Measurements from ENCODE around the gene ACBD6.

The ACBD6 gene

DNA sequence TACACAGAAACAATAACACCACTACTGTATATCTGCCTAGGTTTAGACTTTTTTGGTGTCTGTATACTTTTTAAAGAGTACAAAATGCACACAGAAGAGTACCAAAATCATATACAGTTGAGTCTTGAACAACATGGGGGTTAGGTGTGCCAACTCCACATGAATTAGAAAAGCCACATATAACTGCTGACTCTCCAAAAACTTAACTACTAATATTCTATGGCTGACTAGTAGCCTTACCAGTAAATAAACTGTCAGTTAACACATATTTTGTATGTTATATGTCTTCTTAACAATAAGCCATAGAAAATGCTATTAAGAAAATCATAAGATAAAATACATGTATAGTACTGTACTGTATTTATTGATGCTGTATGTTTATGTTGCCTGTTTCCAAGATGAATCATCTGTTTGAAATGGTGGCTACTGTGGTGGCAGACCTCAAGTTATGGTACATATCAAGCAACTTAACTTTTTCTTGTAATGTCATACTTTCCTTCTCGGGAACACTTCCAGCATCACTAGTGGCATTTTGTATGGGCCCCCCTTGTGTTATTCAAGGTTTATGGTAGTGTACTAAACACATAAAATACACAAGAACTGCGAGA, 201.1 kb downstream of the ACBD6 start:
- in situ Hi-C loops (cut with HindIII; ENCODE audit: low sequenced_read_pairs) = no loop called here
- H3K4me3 ChIP-seq (ENCODE audit: low read depth, low read length) = no peak overlapping the region
- TF ChIP-seq CTCF (IDR thresholded peaks at IDR 0.05; ENCODE audit: low read depth, low read length, missing control alignments) = no peak
- DNase-seq (ENCODE audit: low read depth) = no peak

DNA sequence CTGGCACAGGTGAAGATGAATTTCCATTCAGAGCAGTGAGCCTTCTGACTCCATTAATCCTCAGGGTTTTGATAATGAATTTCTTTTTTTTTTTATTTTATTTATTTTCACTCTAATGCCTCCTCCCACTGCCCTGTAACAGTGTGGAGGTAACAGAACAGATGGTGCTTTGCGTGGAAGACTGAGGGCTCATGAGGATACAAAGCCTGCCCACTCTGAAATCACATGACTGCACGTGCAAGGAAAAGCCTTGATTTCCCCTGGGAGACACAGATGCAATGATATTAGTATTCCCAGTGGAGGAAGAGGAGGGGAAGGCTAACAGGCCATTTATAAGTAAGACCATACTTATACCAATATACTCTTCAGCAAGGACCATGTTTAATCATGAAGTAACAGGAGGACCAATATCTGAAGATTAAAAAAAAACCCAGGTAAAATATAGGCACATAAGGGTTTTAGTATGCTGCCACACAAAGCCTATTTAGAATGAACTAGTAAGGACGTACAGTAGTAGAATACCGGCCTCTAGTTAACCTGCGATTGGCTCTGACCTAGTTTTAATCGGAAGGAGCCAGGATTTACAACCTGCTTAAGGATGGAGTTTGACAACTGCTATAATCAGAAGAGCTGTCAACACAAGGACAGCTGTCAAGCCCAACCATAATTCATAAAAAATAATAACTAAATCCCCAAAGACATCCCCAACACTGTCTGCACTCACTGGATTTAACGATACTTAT, 202.7 kb downstream of the ACBD6 start:
- TF ChIP-seq CTCF (IDR thresholded peaks at IDR 0.05; ENCODE audit: low read depth, low read length, missing control alignments) = no peak
- DNase-seq (ENCODE audit: low read depth) = no peak
- H3K4me3 ChIP-seq (ENCODE audit: low read depth, low read length) = no peak overlapping the region
- in situ Hi-C loops (cut with HindIII; ENCODE audit: low sequenced_read_pairs) = no loop called here

- no peak for TF ChIP-seq CTCF (IDR thresholded peaks at IDR 0.05; ENCODE audit: low read depth, low read length, missing control alignments)
- DNase-seq (ENCODE audit: low read depth) = no peak
- no peak overlapping the region for H3K4me3 ChIP-seq (ENCODE audit: low read depth, low read length)
- in situ Hi-C loops (cut with HindIII; ENCODE audit: low sequenced_read_pairs) = no loop called here
These were observed 206.4 kb downstream of the ACBD6 start for GRCh38 chr1:180295999-180296398.

DNA sequence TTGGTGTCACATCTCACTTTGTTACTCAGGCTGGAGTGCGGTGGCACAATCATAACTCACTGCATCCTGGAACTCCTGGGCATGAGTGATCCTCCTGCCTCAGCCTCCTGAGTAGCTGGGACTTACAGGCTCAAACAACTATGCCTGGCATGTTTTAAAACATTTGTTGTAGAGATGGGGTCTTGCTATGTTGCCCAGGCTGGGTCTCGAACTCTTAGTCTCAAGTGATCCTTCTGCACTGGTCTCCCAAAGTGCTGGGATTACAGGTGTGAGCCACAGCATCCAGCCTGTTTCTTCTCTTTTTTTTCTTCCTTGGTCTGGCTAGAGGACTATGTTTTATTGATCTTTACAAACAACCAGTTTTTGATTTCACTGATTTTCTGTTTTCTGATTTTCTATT, 207.7 kb downstream of the ACBD6 start:
- H3K4me3 ChIP-seq (ENCODE audit: low read depth, low read length) = no peak overlapping the region
- DNase-seq (ENCODE audit: low read depth) = no peak
- in situ Hi-C loops (cut with HindIII; ENCODE audit: low sequenced_read_pairs) = no loop called here
- TF ChIP-seq CTCF (IDR thresholded peaks at IDR 0.05; ENCODE audit: low read depth, low read length, missing control alignments) = no peak

DNA sequence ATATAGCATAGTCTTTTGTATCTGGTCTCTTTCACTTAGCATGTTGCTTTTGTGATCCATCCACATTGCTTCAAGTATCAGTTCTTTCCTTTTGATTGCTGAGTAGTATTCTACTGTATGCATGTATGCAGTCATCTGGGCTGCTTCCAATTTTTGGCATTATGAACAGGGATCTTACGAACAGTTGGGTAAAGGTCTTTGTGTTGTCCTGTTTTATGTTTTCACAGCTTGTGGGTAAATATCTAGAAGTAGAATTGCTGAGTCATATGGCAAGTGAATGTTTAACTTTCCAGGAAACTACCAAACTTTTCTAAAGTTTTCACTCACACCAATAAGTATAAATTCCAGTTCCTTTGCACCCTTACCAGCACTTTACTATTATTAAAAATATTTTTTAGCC, 211.4 kb downstream of the ACBD6 start:
- H3K4me3 ChIP-seq (ENCODE audit: low read depth, low read length) = no peak overlapping the region
- DNase-seq (ENCODE audit: low read depth) = no peak
- TF ChIP-seq CTCF (IDR thresholded peaks at IDR 0.05; ENCODE audit: low read depth, low read length, missing control alignments) = no peak
- in situ Hi-C loops (cut with HindIII; ENCODE audit: low sequenced_read_pairs) = no loop called here

DNA sequence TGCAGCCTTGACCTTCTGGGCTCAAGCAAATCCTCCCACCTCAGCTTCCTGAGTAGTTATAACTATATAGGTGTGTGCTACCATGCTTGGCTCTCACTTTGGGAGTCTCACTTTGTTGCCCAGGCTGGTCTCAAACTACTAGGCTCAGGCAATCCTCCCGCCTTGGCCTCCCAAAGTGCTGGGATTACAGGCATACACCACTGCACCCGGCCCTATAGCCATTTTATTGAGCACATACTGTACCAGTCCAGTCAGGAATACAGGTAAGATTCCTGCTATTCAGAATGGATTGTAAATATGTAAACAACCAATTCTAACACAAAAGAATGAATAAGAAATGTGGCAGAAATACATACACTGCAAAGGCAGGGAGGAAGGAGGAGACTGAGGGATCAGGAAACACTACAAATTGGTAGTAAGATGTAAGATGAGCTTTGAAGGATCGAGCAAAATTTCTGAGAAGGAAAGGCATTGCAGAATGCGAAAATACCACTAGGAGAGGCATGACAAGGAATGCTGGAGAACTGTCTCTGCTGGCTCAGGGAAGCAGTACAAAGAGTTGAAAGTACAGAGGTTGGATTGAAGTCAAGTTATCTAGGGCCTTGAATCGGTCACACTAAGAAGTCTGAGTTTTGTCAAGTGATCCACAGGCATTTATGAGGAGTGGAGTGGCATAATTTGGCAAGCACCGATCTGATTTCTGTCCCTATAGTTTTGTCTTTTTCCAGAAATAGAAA, 211.9 kb downstream of the ACBD6 start:
- in situ Hi-C loops (cut with HindIII; ENCODE audit: low sequenced_read_pairs) = no loop called here
- no peak for TF ChIP-seq CTCF (IDR thresholded peaks at IDR 0.05; ENCODE audit: low read depth, low read length, missing control alignments)
- H3K4me3 ChIP-seq (ENCODE audit: low read depth, low read length) = no peak overlapping the region
- DNase-seq (ENCODE audit: low read depth) = no peak

Data from astrocyte of the cerebellum (primary cell).